H9 (cell line): ENCODE data around the gene EML4. TPM values are rescaled to one million over a fixed set of nuclear protein-coding genes. Genes with fewer than 3 reads are reported as not detected.

Experiments
- DNase-seq: peaks from one replicate; pipeline ENCODE4 v3.0.0-alpha.2; 2017
- H2AFZ ChIP-seq: one replicate; pipeline ENCODE4 v1.6.1; 2013; ENCODE audit warnings: mild to moderate bottlenecking, low read length, control low read depth, moderate library complexity
- H2AK5ac ChIP-seq: 2 replicates; pipeline ENCODE4 v1.6.1; 2013; ENCODE audit warnings: low read length, control low read depth, mixed read lengths; ENCODE audit not compliant: insufficient read length
- H2BK120ac ChIP-seq: one replicate; pipeline ENCODE4 v1.6.1; 2013; ENCODE audit warnings: low read depth, mild to moderate bottlenecking, low read length, control low read depth, inconsistent platforms; ENCODE audit not compliant: poor library complexity, severe bottlenecking
- H2BK12ac ChIP-seq: 2 replicates; pipeline ENCODE4 v1.6.1; 2013; ENCODE audit warnings: low read length, control low read depth, mixed read lengths, low read depth; ENCODE audit not compliant: insufficient read length
- H2BK15ac ChIP-seq: 2 replicates; pipeline ENCODE4 v1.6.1; 2013; ENCODE audit warnings: low read depth, low read length, control low read depth
- H2BK20ac ChIP-seq: one replicate; pipeline ENCODE4 v1.6.1; 2013; ENCODE audit warnings: low read depth, mild to moderate bottlenecking, low read length, control low read depth, inconsistent platforms; ENCODE audit not compliant: poor library complexity, severe bottlenecking
- H2BK5ac ChIP-seq: 2 replicates; pipeline ENCODE4 v1.6.1; 2013; ENCODE audit warnings: low read length, control low read depth, mixed read lengths; ENCODE audit not compliant: insufficient read length
- H3K14ac ChIP-seq: 2 replicates; pipeline ENCODE4 v1.6.1; 2013; ENCODE audit warnings: low read length, control low read depth; ENCODE audit not compliant: insufficient read depth
- H3K18ac ChIP-seq: 2 replicates; pipeline ENCODE4 v1.6.1; 2013; ENCODE audit warnings: low read depth, mild to moderate bottlenecking, mixed read lengths, low read length, control low read depth; ENCODE audit not compliant: insufficient read length
- H3K23ac ChIP-seq: 2 replicates; pipeline ENCODE4 v1.6.1; 2013; ENCODE audit warnings: low read length, control low read depth, mixed read lengths, low read depth; ENCODE audit not compliant: insufficient read length
- H3K23me2 ChIP-seq: 2 replicates; pipeline ENCODE4 v1.6.1; 2013; ENCODE audit warnings: low read depth, mild to moderate bottlenecking, mixed read lengths, low read length, control low read depth; ENCODE audit not compliant: insufficient read length, poor library complexity, severe bottlenecking
- H3K27ac ChIP-seq: 2 replicates; pipeline ENCODE4 v1.5.1; 2013; ENCODE audit warnings: low read length, control low read depth, mixed read lengths, low read depth; ENCODE audit not compliant: insufficient read length
- H3K27me3 ChIP-seq: 2 replicates; pipeline ENCODE4 v1.6.1; 2013; ENCODE audit warnings: low read length, control low read depth, inconsistent platforms; ENCODE audit not compliant: insufficient read depth
- H3K4ac ChIP-seq: 2 replicates; pipeline ENCODE4 v1.6.1; 2013; ENCODE audit warnings: low read depth, mild to moderate bottlenecking, control low read depth, inconsistent platforms, low read length, moderate library complexity
- H3K4me1 ChIP-seq: 2 replicates; pipeline ENCODE4 v1.6.1; 2013; ENCODE audit warnings: low read length, control low read depth, inconsistent platforms; ENCODE audit not compliant: insufficient read depth
- H3K4me2 ChIP-seq: 2 replicates; pipeline ENCODE4 v1.6.1; 2013; ENCODE audit warnings: low read length, control low read depth, mixed read lengths; ENCODE audit not compliant: insufficient read length, insufficient read depth
- H3K56ac ChIP-seq: 2 replicates; pipeline ENCODE4 v1.6.1; 2013; ENCODE audit warnings: low read depth, mild to moderate bottlenecking, mixed read lengths, low read length, control low read depth; ENCODE audit not compliant: insufficient read length
- H3K79me1 ChIP-seq: 2 replicates; pipeline ENCODE4 v1.6.1; 2013; ENCODE audit warnings: low read depth, mild to moderate bottlenecking, moderate library complexity, low read length, control low read depth, inconsistent platforms; ENCODE audit not compliant: insufficient read depth, poor library complexity, severe bottlenecking
- H3K79me2 ChIP-seq: 2 replicates; pipeline ENCODE4 v1.6.1; 2013; ENCODE audit warnings: low read length, control low read depth, inconsistent platforms; ENCODE audit not compliant: insufficient read depth
- H3K9ac ChIP-seq: 2 replicates; pipeline ENCODE4 v1.6.1; 2013; ENCODE audit warnings: low read length, control low read depth, mixed read lengths; ENCODE audit not compliant: insufficient read length; ENCODE audit errors: extremely low read depth
- H3K9me3 ChIP-seq: one replicate; pipeline ENCODE4 v1.6.1; 2013; ENCODE audit warnings: low read depth, low read length, inconsistent platforms; ENCODE audit not compliant: control insufficient read depth
- H3T11ph ChIP-seq: one replicate; pipeline ENCODE4 v1.6.1; 2013; ENCODE audit warnings: mild to moderate bottlenecking, low read length, control low read depth, inconsistent platforms
- H4K20me1 ChIP-seq: one replicate; pipeline ENCODE4 v1.6.1; 2013; ENCODE audit not compliant: control insufficient read depth, insufficient read length, insufficient read depth
- H4K5ac ChIP-seq: 2 replicates; pipeline ENCODE4 v1.6.1; 2013; ENCODE audit warnings: low read depth, mild to moderate bottlenecking, mixed read lengths, low read length, control low read depth; ENCODE audit not compliant: insufficient read length
- H4K8ac ChIP-seq: replicated peaks from 2 replicates; pipeline ENCODE4 v1.6.1; 2013; ENCODE audit warnings: low read length, control low read depth, mixed read lengths, low read depth; ENCODE audit not compliant: insufficient read length
- H4K91ac ChIP-seq: 2 replicates; pipeline ENCODE4 v1.6.1; 2013; ENCODE audit warnings: low read depth, mild to moderate bottlenecking, moderate library complexity, mixed read lengths, low read length, control low read depth; ENCODE audit not compliant: insufficient read length
- H3K27ac Mint-ChIP-seq, 3 experiments: 2 replicates in 2 of 3; 3 replicates in 1 of 3; pipeline ENCODE4 v1.8.0; 2020 to 2021; ENCODE audit warnings: mixed read lengths in 3 of 3, mild to moderate bottlenecking in 1 of 3, moderate library complexity in 1 of 3
- H3K27me3 Mint-ChIP-seq: 2 replicates; pipeline ENCODE4 v1.8.0; 2021; ENCODE audit warnings: low read depth, mild to moderate bottlenecking, moderate library complexity, mixed read lengths
- H3K36me3 Mint-ChIP-seq, 3 experiments: 2 replicates in 2 of 3; 3 replicates in 1 of 3; pipeline ENCODE4 v1.8.0; 2020 to 2021; ENCODE audit warnings: low read depth in 3 of 3, mixed read lengths in 3 of 3; ENCODE audit not compliant: insufficient read depth in 1 of 3
- H3K4me1 Mint-ChIP-seq, 2 experiments: 2 replicates each; pipeline ENCODE4 v1.8.0; 2020; ENCODE audit warnings: mixed read lengths in 2 of 2
- H3K4me3 Mint-ChIP-seq, 2 experiments: 2 replicates in 1 of 2; 3 replicates in 1 of 2; pipeline ENCODE4 v1.8.0; 2020 to 2021; ENCODE audit warnings: mild to moderate bottlenecking in 2 of 2, mixed read lengths in 2 of 2, moderate library complexity in 1 of 2
- H3K9me3 Mint-ChIP-seq, 2 experiments: 2 replicates in 1 of 2; 3 replicates in 1 of 2; pipeline ENCODE4 v1.8.0; 2020; ENCODE audit warnings: mild to moderate bottlenecking in 2 of 2, mixed read lengths in 2 of 2, moderate library complexity in 1 of 2
- WGBS: extraction: QIAGEN DNeasy Blood & Tissue Kit; methylation state at CpG from one replicate; pipeline ENCODE4 v1.1.7; 2013; ENCODE audit warnings: missing lambda C conversion rate, low lambda C conversion rate, mixed read lengths; ENCODE audit not compliant: insufficient read length; ENCODE audit errors: extremely low coverage; 5-methylcytosine and 5-hydroxymethylcytosine counted together
- total RNA-seq: library from RNA; stranded (reverse); gene quantifications from 2 replicates; pipeline ENCODE4 v1.2.1, GENCODE V29; 2021
- TF ChIP-seq, protein P1 (sequence below): fragments of 200-600 bp; sonication (generic); conservative IDR thresholded peaks from 3 replicates; pipeline ENCODE4 v1.8.0; 2021; ENCODE audit warnings: antibody characterized with exemption, mild to moderate bottlenecking

Gene EML4
- total RNA-seq, 1 experiment from 2014 or later, result 68.6 TPM

DNA sequence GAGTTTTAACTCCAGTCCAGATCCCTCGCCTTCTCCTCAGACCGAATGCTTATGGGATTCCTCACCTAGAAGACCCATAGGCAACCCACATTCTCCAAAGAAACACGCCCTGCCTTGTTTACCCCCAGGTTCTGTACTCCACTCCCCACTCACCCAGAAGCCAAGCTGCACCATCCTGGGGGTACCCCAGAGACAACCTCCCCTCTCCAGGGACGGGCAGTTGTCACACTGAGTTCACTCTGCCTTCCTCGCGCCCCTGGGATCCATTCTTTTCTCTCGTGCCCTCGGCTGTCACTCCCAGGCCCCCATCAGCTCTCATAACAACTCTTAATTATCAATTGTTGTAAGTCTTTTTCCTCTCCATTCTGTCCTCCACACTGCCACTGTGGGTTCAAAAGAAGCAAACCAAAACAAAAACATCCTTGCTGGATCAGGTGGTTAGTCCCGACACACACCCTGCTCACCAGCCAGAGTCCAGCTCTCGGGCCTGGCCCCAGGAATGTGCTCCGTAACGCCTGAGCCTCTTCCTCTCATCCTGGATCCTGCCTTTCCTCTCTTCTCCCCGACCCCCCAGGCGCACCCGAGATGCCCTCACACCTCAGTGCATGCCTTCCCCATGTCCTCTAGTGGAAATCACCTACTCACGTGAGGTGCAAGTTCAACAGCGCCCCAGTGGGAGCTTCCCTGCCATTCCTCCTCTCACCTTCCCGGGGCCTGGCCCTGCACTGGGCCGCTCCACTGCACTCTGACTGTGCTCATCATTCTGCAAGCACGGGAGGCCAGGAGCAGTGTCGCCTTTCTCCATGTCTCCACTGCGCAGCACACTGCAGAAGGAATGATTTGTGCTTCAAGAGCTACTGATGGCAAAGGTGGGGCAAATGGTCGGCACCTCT, 171.1 kb downstream of the EML4 start:
- Histone ChIP-seq H3K9ac (no peak overlapping the region), H4K8ac (no peak overlapping the region), H2BK5ac (no peak overlapping the region), H3K79me2 (no peaks in the 10 kb centered on the region), H2BK15ac (no peak overlapping the region), H3K4me2 (no peak overlapping the region), H3K56ac (no peak overlapping the region), H2BK20ac (no peak overlapping the region), H4K20me1 (no peaks in the 10 kb centered on the region), H3T11ph (no peak overlapping the region), H3K23ac (no peak overlapping the region), H3K4ac (no peak overlapping the region), H4K5ac (no peak overlapping the region), H2BK12ac (no peak overlapping the region), H3K4me1 (no peaks in the 10 kb centered on the region), H3K14ac (no peak overlapping the region), H3K27ac (no peak overlapping the region), H2AFZ (no peak overlapping the region), H2AK5ac (no peak overlapping the region), H3K79me1 (no peaks in the 10 kb centered on the region), H2BK120ac (no peak overlapping the region), H3K18ac (no peak overlapping the region), H3K9me3 (no peaks in the 10 kb centered on the region), H4K91ac (no peak overlapping the region), H3K27me3 (no peaks in the 10 kb centered on the region), H3K23me2 (no peaks in the 10 kb centered on the region)
- H3K27me3 Mint-ChIP-seq, result no peaks in the 10 kb centered on the region; the same call in 1 of the 2 replicates
- peaks cover 10 to 20% of the 10 kb centered on the region in 2 experiments for H3K4me1 Mint-ChIP-seq
- WGBS, result no CpG with 5 or more reads among the region's 23 CpGs
- no peak for DNase-seq
- H3K36me3 Mint-ChIP-seq, result peaks cover 12 to 20% (median 20%) of the 10 kb centered on the region in 3 experiments; a peak in 6 of 7 replicates
- peak overlapping the region; percentile 24 to 86 (median 42); a peak in 5 of 7 replicates for H3K27ac Mint-ChIP-seq
- TF ChIP-seq, protein P1, sequence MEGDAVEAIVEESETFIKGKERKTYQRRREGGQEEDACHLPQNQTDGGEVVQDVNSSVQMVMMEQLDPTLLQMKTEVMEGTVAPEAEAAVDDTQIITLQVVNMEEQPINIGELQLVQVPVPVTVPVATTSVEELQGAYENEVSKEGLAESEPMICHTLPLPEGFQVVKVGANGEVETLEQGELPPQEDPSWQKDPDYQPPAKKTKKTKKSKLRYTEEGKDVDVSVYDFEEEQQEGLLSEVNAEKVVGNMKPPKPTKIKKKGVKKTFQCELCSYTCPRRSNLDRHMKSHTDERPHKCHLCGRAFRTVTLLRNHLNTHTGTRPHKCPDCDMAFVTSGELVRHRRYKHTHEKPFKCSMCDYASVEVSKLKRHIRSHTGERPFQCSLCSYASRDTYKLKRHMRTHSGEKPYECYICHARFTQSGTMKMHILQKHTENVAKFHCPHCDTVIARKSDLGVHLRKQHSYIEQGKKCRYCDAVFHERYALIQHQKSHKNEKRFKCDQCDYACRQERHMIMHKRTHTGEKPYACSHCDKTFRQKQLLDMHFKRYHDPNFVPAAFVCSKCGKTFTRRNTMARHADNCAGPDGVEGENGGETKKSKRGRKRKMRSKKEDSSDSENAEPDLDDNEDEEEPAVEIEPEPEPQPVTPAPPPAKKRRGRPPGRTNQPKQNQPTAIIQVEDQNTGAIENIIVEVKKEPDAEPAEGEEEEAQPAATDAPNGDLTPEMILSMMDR, result no peak
- H3K9me3 Mint-ChIP-seq, result no peaks in the 10 kb centered on the region
- no peak overlapping the region for H3K4me3 Mint-ChIP-seq
